Measurements from ENCODE around the gene ABCA3. TPM values are rescaled to one million over a fixed set of nuclear protein-coding genes. Genes with fewer than 3 reads are reported as not detected.

ABCA3 gene
- total RNA-seq, 1 donor from 2014 or later, result 3.1 TPM

DNA sequence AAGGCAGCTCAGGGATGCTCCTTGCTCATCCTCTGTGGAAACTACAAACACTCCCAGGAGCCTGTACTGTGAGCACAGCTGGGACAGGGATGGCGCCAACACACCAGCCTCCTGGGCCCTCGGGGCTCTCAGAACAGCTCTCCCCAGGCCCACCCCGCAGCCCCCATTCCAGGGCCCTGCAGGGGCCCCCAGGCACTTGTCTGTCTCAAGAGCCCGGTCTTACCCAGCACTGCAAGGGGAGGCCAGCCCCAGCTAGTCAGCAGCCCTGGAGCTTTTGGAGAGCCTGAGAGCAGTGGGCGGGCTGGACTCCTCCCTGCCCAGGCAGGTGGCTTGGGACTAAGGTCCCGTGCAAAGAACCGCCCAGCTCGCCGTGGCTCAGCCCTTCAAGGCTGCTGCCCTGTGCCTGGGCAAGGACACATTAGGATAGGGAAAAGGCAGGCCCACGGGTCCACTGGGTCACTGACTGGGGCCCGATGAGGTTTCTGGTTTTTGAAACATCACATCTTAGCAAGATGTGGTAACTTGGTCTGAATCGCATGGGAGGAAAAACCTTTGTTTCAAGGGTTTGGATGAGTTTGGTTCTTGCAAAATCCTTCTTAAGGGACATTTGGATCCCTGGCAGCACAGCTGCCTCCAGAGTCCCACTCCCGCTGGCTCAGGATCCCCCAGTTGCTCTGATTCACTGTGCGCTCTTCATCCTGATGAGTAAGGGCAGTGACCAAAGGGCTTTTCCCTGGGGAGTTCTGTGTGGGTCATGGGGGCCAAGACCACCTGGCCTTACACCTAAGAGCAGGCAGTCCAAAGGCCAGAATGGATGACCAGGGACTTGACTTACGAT is 101.5 kb downstream of the ABCA3 start:
- intact Hi-C loops (cut with micrococcal nuclease), result no loop called here
- no peak overlapping the region for H3K27ac Mint-ChIP-seq
- no peaks in the 10 kb centered on the region for H3K4me1 Mint-ChIP-seq
- H3K4me3 Mint-ChIP-seq, result no peak overlapping the region
- TF ChIP-seq, protein P1, sequence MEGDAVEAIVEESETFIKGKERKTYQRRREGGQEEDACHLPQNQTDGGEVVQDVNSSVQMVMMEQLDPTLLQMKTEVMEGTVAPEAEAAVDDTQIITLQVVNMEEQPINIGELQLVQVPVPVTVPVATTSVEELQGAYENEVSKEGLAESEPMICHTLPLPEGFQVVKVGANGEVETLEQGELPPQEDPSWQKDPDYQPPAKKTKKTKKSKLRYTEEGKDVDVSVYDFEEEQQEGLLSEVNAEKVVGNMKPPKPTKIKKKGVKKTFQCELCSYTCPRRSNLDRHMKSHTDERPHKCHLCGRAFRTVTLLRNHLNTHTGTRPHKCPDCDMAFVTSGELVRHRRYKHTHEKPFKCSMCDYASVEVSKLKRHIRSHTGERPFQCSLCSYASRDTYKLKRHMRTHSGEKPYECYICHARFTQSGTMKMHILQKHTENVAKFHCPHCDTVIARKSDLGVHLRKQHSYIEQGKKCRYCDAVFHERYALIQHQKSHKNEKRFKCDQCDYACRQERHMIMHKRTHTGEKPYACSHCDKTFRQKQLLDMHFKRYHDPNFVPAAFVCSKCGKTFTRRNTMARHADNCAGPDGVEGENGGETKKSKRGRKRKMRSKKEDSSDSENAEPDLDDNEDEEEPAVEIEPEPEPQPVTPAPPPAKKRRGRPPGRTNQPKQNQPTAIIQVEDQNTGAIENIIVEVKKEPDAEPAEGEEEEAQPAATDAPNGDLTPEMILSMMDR (IDR thresholded peaks at IDR 0.05), result no peak
- peaks cover 2% of the 10 kb centered on the region for H3K27me3 Mint-ChIP-seq
- no peak for ATAC-seq (ENCODE audit: low read depth)
- ChIA-PET CTCF (no interaction called here), POLR2A (interaction anchor here (0.6 to 1.1 kb wide), 3 partner anchors 11 to 17 kb away, joined by 3 read pairs; no protein-coding TSS in a partner anchor)
- H3K36me3 Mint-ChIP-seq (ENCODE audit: low read depth), result peaks cover 35% of the 10 kb centered on the region
- DNase-seq, result no peak
- no peaks in the 10 kb centered on the region for H3K9me3 Mint-ChIP-seq

DNA sequence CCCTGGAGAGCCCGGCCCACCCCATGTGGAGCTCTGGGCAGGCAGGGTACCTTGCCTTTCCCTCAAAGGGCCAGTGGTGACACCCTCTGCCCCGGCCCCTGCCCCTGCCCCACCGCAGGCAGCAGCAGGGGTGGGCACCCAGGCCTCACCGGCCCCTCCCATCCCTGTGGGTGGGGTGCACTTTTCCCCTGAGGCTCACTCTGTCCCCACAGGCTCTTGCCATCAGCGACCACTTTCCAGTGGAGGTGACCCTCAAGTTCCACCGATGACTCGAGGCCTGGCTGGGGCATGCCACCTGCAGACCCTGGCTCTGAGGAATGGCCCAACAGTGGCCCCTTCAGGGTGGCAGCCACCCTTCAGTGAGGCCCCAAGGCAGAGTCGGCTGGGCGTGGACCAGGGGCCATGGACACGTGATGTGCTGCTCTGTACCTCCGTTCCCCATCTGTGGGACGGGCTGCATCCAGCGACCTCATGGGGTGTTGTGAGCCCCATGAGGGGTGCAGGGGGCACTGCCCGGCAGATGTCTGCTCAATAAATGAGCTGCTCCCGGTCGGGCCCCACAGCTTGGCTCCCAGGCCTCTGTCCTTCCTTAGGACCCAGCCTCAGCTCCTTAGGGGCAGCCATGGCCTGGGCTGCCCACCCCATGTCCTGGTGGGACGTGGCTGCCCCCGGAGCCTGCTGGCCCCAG is 102.2 kb downstream of the ABCA3 start:
- Mint-ChIP-seq H3K27me3 (peaks cover 2% of the 10 kb centered on the region), H3K27ac (no peak overlapping the region), H3K4me3 (no peak overlapping the region), H3K9me3 (no peaks in the 10 kb centered on the region), H3K36me3 (ENCODE audit: low read depth) (peaks cover 31% of the 10 kb centered on the region), H3K4me1 (no peaks in the 10 kb centered on the region)
- CTCF ChIA-PET, result no interaction called here
- intact Hi-C loops (cut with micrococcal nuclease), result no loop called here
- ATAC-seq (ENCODE audit: low read depth) (no peak), DNase-seq (no peak)
- TF ChIP-seq, protein P1 (IDR thresholded peaks at IDR 0.05), result no peak
- POLR2A ChIA-PET, result interaction anchor here (0.6 to 1.1 kb wide), 3 partner anchors 12 to 18 kb away, joined by 3 read pairs; no protein-coding TSS in a partner anchor

DNA sequence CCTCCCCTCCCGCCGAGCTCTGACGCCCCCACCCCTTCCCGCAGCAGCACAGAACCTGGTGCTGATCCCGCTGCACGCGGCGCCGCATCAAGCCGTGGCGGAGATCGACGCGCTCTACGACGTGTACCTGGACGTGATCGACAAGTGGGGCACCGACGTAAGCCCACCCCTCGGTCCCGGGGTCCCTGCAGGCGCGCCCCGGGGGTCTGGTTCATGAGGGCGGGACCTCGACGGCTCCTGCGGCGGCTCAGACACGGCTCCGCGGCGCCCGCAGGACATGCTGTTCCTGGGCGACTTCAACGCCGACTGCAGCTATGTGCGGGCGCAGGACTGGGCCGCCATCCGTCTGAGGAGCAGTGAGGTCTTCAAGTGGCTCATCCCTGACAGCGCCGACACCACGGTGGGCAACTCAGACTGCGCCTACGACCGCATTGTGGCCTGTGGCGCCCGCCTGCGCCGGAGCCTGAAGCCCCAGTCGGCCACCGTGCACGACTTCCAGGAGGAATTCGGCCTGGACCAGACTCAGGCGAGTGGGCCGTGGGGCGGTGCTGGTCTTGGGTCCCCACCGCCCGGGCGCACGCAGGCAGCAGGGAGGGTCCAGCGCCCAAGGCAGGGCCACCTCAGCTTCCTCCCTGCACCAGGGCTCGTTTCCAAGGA is 102.9 kb downstream of the ABCA3 start:
- DNase-seq (no peak), ATAC-seq (ENCODE audit: low read depth) (no peak)
- ChIA-PET CTCF (no interaction called here), POLR2A (no interaction called here)
- Mint-ChIP-seq H3K27me3 (peaks cover 2% of the 10 kb centered on the region), H3K27ac (no peak overlapping the region), H3K36me3 (ENCODE audit: low read depth) (peaks cover 33% of the 10 kb centered on the region), H3K4me3 (no peak overlapping the region), H3K4me1 (no peaks in the 10 kb centered on the region), H3K9me3 (no peaks in the 10 kb centered on the region)
- TF ChIP-seq, protein P1 (IDR thresholded peaks at IDR 0.05), result no peak
- intact Hi-C loops (cut with micrococcal nuclease), result no loop called here

DNA sequence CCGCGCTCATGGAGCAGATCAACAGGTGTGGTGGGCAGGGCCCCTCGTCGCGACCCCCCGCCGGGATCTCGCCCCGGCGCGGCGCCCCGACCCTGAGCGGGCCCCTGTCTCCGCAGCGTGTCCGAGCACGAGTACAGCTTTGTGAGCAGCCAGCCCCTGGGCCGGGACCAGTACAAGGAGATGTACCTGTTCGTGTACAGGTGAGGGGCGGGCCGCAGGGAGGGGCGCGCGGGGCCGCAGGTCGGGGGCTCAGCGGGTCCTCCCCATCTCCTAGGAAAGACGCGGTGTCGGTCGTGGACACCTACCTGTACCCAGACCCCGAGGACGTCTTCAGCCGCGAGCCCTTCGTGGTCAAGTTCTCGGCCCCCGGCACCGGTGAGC is 103.4 kb downstream of the ABCA3 start:
- H3K27me3 Mint-ChIP-seq, result peaks cover 2% of the 10 kb centered on the region
- POLR2A ChIA-PET, result no interaction called here
- peaks cover 28% of the 10 kb centered on the region for H3K36me3 Mint-ChIP-seq (ENCODE audit: low read depth)
- H3K27ac Mint-ChIP-seq, result no peak overlapping the region
- no peak overlapping the region for H3K4me3 Mint-ChIP-seq
- no peaks in the 10 kb centered on the region for H3K9me3 Mint-ChIP-seq
- DNase-seq (no peak), ATAC-seq (ENCODE audit: low read depth) (no peak)
- intact Hi-C loops (cut with micrococcal nuclease), result no loop called here
- TF ChIP-seq, protein P1 (IDR thresholded peaks at IDR 0.05), result no peak
- H3K4me1 Mint-ChIP-seq, result no peaks in the 10 kb centered on the region
- CTCF ChIA-PET, result no interaction called here

Data from activated B cell treated with CpG ODN at 0.5 μM for 24 hours (primary cell).